A549 treated with dexamethasone at 1 μM for 4 hours (cell line): ENCODE measurements around the gene ABCG1. TPM values are rescaled to one million over a fixed set of nuclear protein-coding genes. Genes with fewer than 3 reads are reported as not detected.

Experiments
- total RNA-seq: library from RNA; stranded (reverse); fragments of 200-300 nt; extraction: Qiagen RNA extraction; gene quantifications from 5 replicates; pipeline ENCODE4 v1.2.3, GENCODE V29; 2022

ABCG1 gene
- 2.4 to 2.8 TPM (median 2.4 TPM) in 5 replicates for total RNA-seq

GRCh38 chr21:42218836-42219605 is at the start of gene ABCG1:
Gene ABCG1 (plus strand): TSS chr21:42219140. CDS start chr21:42219263, 123 bp downstream.

DNA sequence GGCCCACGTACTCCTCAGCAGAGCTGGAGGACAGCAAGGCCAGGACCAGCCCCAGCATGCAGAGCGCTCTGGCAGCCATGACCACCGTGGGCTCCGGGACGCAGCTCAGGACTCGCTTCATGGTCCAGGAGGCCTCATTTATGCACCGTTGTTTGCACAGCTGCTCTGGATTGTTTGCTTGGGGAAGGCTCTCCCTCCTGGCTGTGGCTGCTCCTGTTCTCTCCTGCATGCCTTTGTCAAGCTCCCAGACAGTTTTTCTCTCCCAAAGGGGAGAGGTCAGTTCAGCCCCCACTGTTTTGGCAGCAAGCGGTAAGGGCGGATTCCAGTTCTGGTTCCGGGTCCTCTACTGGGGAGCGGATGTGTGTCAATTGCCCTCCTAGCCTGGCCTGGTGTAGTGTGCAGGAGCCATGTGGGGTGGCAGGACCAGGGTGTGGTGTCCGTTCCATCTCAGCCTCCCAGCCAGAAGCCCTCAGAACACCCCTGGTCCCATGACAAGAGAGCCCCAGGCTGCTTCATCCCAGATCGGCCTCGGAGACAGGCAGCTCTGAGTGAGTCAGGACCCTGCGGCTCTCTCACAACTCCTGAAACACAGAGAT is 96.5 kb downstream of the ABCG1 start, which contains the start of gene TFF3:
TFF3 (minus strand) TSS at position 114 of the 596 bp plus-strand sequence; CDS start at position 79, 35 bp downstream.

Other genes with a start within 250 kb of the ABCG1 start
- gene ZBTB21, start 208.8 kb upstream of the ABCG1 start, total RNA-seq, result 4.7 to 7.3 TPM (median 6.3 TPM) in 5 replicates
- not detected in 5 replicates for gene UMODL1, start 147.8 kb upstream of the ABCG1 start, total RNA-seq
- gene TFF3, start 96.3 kb downstream of the ABCG1 start, total RNA-seq, result 0.11 TPM in 1 of 5 replicates, not detected in the others
- not detected in 5 replicates for gene TFF2, start 131.9 kb downstream of the ABCG1 start, total RNA-seq
- gene TFF1, start 147.4 kb downstream of the ABCG1 start, total RNA-seq, result 19.2 to 34.3 TPM (median 22.6 TPM) in 5 replicates
- 0.09 to 0.53 TPM (median 0.21 TPM) in 5 replicates for gene TMPRSS3, start 176.9 kb downstream of the ABCG1 start, total RNA-seq
- gene UBASH3A, start 184.8 kb downstream of the ABCG1 start, total RNA-seq, result 0.13 to 0.30 TPM (median 0.18 TPM) in 5 replicates